IgD-negative memory B cell (primary cell): Measurements from ENCODE around the gene KIF11. TPM values are rescaled to one million over a fixed set of nuclear protein-coding genes. Genes with fewer than 3 reads are reported as not detected.
A peak's percentile ranks its signal among the peaks of the same experiment; 100 is the strongest.

ENCODE experiments used
- H3K27ac Mint-ChIP-seq, 3 donors: one replicate each; pipeline ENCODE4 v1.8.0; 2020 to 2022; ENCODE audit warnings: mild to moderate bottlenecking in 3 of 3, mixed read lengths in 3 of 3, moderate library complexity in 1 of 3
- H3K27me3 Mint-ChIP-seq: one replicate; pipeline ENCODE4 v1.8.0; 2021; ENCODE audit warnings: mixed read lengths
- H3K36me3 Mint-ChIP-seq: one replicate; pipeline ENCODE4 v1.8.0; 2020; ENCODE audit warnings: mild to moderate bottlenecking, mixed read lengths
- H3K4me1 Mint-ChIP-seq, 3 donors: one replicate each; pipeline ENCODE4 v1.8.0; 2020 to 2022; ENCODE audit warnings: mixed read lengths in 3 of 3, mild to moderate bottlenecking in 1 of 3
- H3K4me3 Mint-ChIP-seq, 4 donors: one replicate each; pipeline ENCODE4 v1.8.0; 2020 to 2022; ENCODE audit warnings: mild to moderate bottlenecking in 4 of 4, mixed read lengths in 4 of 4, moderate library complexity in 3 of 4
- H3K9me3 Mint-ChIP-seq, 3 donors: one replicate each; pipeline ENCODE4 v1.8.0; 2020 to 2021; ENCODE audit warnings: mixed read lengths in 3 of 3, mild to moderate bottlenecking in 1 of 3
- polyA plus RNA-seq: library from polyadenylated mRNA; unstranded; fragments of 300-500 nt; fragmentation: Illumina TruSeq; gene quantifications from one replicate; pipeline ENCODE4 v1.2.3, GENCODE V29; 2021

KIF11 gene
- polyA plus RNA-seq, 1 donor from 2014 or later = 0.68 TPM

DNA sequence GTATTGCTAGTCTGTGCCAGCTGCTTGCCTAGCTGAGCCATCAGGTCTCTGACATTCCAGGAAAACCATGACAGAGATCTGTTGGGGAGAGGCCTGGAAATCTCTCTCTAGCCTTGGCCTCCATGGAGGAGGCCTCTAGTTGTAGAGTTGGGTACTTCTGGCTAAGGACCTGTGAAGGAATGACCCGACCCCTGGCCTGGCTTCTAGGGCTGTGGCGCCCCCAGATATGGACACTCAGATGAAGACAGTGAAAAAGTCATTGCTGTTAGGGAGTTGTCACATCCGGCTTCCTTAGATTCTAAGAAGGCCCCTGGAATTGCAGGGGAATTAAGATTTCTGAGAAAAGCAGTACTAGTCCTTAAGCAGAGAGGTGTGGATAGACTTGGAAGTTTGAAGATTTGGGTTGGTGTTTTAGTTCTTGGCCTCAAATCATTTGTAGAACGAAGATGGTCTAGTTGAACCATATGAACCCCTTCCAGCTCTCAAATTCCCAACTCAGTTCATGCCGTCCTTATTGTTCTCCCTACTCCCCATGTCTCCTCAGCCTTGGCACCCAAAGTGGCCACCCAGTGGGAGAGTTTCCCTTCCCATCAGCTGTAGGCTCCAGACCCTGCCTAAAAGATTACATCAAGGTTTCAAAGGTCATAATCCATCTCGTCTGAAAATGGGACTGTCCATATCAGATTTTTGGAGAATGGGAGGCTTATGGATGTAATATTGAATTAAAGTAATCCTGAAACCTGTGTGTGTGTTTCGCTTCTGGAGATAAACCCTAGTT, 103.9 kb downstream of the KIF11 start:
- Mint-ChIP-seq H3K27ac (peak overlapping the region; percentile 62 to 78 (median 67)), H3K36me3 (peaks cover 3% of the 10 kb centered on the region), H3K9me3 (no peaks in the 10 kb centered on the region), H3K27me3 (peaks cover 3% of the 10 kb centered on the region), H3K4me1 (peaks cover 45 to 61% (median 49%) of the 10 kb centered on the region in 3 donors), H3K4me3 (peak overlapping the region in 3 of 4 donors; percentile 30 to 83 (median 44))

DNA sequence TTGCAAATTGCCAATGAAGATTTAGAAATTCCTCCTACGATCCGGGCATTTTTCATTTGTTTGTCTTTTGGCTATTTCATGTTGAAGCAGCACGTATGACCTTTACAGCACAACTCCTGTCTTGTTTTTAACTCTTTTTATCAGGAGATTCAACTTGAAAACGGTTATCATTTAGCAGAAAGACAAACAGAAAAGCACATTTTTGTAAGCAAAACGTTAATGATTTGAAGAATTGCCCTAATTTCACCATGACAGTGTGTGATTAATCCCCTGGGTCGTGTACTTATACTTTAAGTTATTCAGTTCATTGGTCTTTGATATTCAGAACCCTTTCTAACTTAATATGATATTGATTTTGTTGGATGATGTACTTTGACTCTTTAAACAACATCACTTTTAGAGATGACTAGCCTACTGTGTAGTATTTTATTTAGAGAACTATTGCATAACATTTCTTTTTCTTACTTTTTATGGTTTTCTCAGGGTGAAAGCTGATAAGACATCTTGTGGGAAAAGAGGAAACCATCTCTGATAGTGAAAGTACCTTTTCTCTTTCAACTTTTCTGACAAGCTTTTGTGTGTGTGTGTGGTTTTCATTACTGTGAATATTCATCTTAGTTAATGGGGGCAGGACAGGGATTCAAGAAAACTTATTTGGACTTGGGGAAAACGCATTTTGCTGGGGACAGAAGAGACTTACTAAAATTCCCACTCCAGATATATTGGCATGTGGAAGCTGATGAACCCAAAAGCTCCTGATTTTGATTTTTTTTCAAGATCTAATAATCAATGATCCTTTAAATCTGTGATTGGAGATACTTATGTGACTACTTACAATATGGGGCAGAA, 105.0 kb downstream of the KIF11 start:
- Mint-ChIP-seq H3K27me3 (peaks cover under 1% of the 10 kb centered on the region), H3K4me3 (peak overlapping the region; percentile 58 to 83 (median 72)), H3K9me3 (no peaks in the 10 kb centered on the region), H3K4me1 (peaks cover 44 to 60% (median 53%) of the 10 kb centered on the region in 3 donors), H3K36me3 (no peaks in the 10 kb centered on the region), H3K27ac (peak overlapping the region; percentile 33 to 67 (median 62))

DNA sequence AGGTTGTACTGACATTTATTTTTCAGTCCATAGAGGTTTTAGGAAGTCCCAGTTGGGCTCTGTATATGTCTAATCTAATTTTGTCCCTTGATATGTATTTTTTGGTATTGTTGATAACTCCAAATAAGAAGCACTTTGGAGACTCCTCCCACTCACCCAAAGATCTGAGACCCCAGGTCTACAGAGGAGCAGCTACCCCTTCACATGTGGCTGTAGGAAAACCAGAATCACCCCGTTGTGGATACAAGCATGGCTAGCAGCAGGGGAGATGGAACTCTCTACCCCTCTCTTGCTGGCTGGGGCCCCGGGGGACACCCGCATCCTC, 106.2 kb downstream of the KIF11 start:
- peaks cover 1% of the 10 kb centered on the region for H3K27me3 Mint-ChIP-seq
- peaks cover 44 to 58% (median 57%) of the 10 kb centered on the region in 3 donors for H3K4me1 Mint-ChIP-seq
- H3K27ac Mint-ChIP-seq = peak overlapping the region; percentile 30 to 84 (median 78)

DNA sequence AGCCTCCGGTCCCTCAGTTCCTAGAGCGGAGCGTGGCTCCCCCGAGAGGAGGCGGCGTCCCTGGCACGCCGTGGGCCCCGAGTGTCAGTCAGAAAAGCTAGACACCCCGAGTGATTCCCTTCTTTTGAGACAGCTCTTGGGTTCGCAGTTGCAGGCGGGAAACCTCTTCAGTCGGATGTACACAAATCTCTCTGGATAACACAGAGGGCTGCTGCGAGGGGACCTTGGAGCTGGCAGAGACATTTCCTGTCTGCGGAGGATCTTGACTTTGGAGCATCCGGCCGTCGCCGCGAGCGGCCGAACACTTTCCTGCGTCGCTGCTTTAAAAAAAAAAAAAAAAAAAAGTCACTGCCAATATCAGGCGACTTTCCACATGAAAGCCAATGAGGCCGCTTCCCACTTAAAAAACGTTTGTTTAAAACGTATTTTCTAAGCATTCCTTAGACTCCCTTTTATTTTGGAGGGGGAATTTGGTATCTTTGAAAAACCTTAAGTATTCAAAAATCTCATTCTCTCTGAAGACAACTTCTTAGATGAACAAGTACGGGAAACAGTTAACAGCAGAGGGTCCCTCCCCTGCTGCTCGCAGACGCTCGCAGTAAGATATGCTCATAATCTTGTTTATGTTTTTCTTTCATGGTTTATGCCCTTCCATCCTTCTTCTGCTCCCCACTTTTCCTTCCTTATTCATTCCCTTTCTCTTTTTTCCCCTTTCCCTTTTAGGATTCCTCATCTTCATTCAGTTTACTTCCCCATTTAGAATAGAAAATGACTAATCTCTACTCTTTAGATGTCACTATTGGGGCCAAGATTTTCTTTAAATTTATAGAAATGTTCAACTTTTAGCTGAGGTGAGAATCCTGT, 106.8 kb downstream of the KIF11 start:
- H3K27me3 Mint-ChIP-seq = peaks cover 1% of the 10 kb centered on the region
- H3K36me3 Mint-ChIP-seq = no peaks in the 10 kb centered on the region
- H3K27ac Mint-ChIP-seq = peak overlapping the region; percentile 30 to 84 (median 78)
- peaks cover 39 to 52% (median 51%) of the 10 kb centered on the region in 3 donors for H3K4me1 Mint-ChIP-seq
- H3K4me3 Mint-ChIP-seq = peak overlapping the region; percentile 80 to 95 (median 92)
- H3K9me3 Mint-ChIP-seq = no peaks in the 10 kb centered on the region

More for the DNA sequence above, 106.2 kb downstream of the KIF11 start:
- H3K9me3 Mint-ChIP-seq = no peaks in the 10 kb centered on the region
- peak overlapping the region; percentile 80 to 95 (median 92) for H3K4me3 Mint-ChIP-seq
- H3K36me3 Mint-ChIP-seq = no peaks in the 10 kb centered on the region

DNA sequence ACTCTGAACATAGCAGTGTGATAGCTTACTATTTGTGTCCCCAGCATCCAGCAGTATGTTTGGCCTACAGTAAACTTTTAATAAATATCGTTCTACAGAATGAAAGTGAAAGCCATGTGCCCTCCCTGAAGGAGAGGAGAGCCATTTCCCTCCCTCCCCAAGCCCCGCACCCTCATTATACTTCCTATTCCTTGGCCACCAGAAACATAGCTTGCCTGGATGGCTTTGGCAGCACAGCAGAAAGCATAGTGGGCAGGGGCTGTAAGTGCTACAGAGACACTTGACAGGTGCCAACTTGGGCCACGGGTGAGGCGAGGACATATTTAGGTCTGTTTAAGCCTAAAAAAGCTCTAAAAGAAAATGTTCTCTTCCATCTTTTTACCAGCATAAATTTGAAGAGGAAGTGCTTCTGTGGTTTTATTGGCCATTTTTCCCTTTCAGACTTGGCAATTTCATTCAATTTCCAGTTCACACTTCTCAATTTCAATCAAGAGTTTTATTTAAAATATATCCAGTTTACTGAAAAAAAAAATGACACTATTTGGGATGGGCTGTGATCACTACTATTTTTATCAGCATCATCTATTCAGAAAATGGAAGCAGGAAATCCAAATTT, 109.5 kb downstream of the KIF11 start:
- Mint-ChIP-seq H3K36me3 (no peaks in the 10 kb centered on the region), H3K27ac (peak overlapping the region in 2 of 3 donors; percentile 27 to 52), H3K27me3 (peaks cover 1% of the 10 kb centered on the region), H3K9me3 (no peaks in the 10 kb centered on the region), H3K4me3 (peak overlapping the region; percentile 57 to 90 (median 73)), H3K4me1 (peaks cover 36 to 53% (median 41%) of the 10 kb centered on the region in 3 donors)

Other genes with a start within 250 kb of the KIF11 start
- 11.7 TPM for gene IDE, start 19.0 kb upstream of the KIF11 start, polyA plus RNA-seq
- 134 TPM for gene HHEX, start 96.8 kb downstream of the KIF11 start, polyA plus RNA-seq